Measurements from ENCODE around the gene KNL1. TPM values are rescaled to one million over a fixed set of nuclear protein-coding genes. Genes with fewer than 3 reads are reported as not detected.

Gene KNL1
- total RNA-seq, 1 experiment from 2014 or later = 19.7 TPM

DNA sequence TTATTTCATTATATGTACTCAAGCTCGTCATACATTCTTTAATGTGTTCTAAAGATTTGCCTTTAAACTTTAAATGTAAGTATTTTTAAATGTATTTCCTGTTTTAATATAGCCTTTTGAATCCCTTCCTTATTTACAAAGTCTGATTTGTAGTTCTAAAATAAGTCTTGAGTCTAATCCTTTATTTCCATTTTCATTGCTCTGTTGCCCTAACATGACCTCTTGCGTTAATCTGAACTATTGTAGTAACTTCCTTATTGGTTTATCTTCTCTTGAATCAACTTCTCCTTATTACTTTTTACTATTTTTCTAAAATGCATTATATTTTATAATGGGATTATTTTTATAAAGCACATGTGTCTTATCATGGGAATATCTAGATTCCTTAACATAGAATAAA is 24.0 kb downstream of the KNL1 start:
- no peak for DNase-seq
- Histone ChIP-seq H4K8ac (replicated peaks; ENCODE audit: insufficient read length, low read depth, low read length) (no peak overlapping the region), H3K27ac (ENCODE audit: insufficient read length, low read depth, low read length) (no peak overlapping the region), H3K56ac (ENCODE audit: insufficient read length, low read depth, low read length) (no peak overlapping the region), H2AFZ (ENCODE audit: low read length) (no peak overlapping the region), H3K14ac (ENCODE audit: insufficient read depth, low read length) (no peak overlapping the region), H4K91ac (ENCODE audit: insufficient read length, low read depth, low read length) (no peak overlapping the region), H2BK20ac (ENCODE audit: low read depth, low read length, poor library complexity, severe bottlenecking) (no peak overlapping the region), H3K9me3 (ENCODE audit: control insufficient read depth, low read depth, low read length) (no peaks in the 10 kb centered on the region), H3K23me2 (ENCODE audit: insufficient read length, low read depth, low read length, poor library complexity, severe bottlenecking) (no peaks in the 10 kb centered on the region), H2BK5ac (ENCODE audit: insufficient read length, low read length) (no peak overlapping the region), H4K20me1 (ENCODE audit: control insufficient read depth, insufficient read depth, insufficient read length) (no peaks in the 10 kb centered on the region), H3K9ac (ENCODE audit: extremely low read depth, insufficient read length, low read length) (no peak overlapping the region), H2BK12ac (ENCODE audit: insufficient read length, low read depth, low read length) (no peak overlapping the region), H3T11ph (ENCODE audit: low read length) (no peak overlapping the region), H3K4ac (ENCODE audit: low read depth, low read length) (no peak overlapping the region), H3K27me3 (ENCODE audit: insufficient read depth, low read length) (no peaks in the 10 kb centered on the region), H2BK120ac (ENCODE audit: low read depth, low read length, poor library complexity, severe bottlenecking) (no peak overlapping the region), H2AK5ac (ENCODE audit: insufficient read length, low read length) (no peak overlapping the region), H3K23ac (ENCODE audit: insufficient read length, low read depth, low read length) (no peak overlapping the region), H3K18ac (ENCODE audit: insufficient read length, low read depth, low read length) (no peak overlapping the region), H3K4me2 (ENCODE audit: insufficient read depth, insufficient read length, low read length) (no peak overlapping the region), H3K79me2 (ENCODE audit: insufficient read depth, low read length) (no peaks in the 10 kb centered on the region), H3K79me1 (ENCODE audit: insufficient read depth, low read depth, low read length, poor library complexity, severe bottlenecking) (no peaks in the 10 kb centered on the region), H2BK15ac (ENCODE audit: low read depth, low read length) (no peak overlapping the region), H4K5ac (ENCODE audit: insufficient read length, low read depth, low read length) (no peak overlapping the region), H3K4me1 (ENCODE audit: insufficient read depth, low read length) (no peaks in the 10 kb centered on the region)
- WGBS (ENCODE audit: extremely low coverage, insufficient read length, low lambda C conversion rate) = no CpG with 5 or more reads among the region's 2 CpGs
- no peaks in the 10 kb centered on the region for H3K27me3 Mint-ChIP-seq (ENCODE audit: low read depth)
- 0 out of 4 replicates have a peak, but pooled peaks cover 0 to 2% of the 10 kb centered on the region in 2 experiments for H3K4me1 Mint-ChIP-seq
- TF ChIP-seq, protein P1, sequence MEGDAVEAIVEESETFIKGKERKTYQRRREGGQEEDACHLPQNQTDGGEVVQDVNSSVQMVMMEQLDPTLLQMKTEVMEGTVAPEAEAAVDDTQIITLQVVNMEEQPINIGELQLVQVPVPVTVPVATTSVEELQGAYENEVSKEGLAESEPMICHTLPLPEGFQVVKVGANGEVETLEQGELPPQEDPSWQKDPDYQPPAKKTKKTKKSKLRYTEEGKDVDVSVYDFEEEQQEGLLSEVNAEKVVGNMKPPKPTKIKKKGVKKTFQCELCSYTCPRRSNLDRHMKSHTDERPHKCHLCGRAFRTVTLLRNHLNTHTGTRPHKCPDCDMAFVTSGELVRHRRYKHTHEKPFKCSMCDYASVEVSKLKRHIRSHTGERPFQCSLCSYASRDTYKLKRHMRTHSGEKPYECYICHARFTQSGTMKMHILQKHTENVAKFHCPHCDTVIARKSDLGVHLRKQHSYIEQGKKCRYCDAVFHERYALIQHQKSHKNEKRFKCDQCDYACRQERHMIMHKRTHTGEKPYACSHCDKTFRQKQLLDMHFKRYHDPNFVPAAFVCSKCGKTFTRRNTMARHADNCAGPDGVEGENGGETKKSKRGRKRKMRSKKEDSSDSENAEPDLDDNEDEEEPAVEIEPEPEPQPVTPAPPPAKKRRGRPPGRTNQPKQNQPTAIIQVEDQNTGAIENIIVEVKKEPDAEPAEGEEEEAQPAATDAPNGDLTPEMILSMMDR (conservative IDR thresholded peaks at IDR 0.05) = no peak
- peaks cover 0 to 25% (median 3%) of the 10 kb centered on the region in 3 experiments; a peak in 4 of 7 replicates for H3K36me3 Mint-ChIP-seq (ENCODE audit: insufficient read depth in 1 of 3, low read depth in 3 of 3)
- H3K27ac Mint-ChIP-seq = no peak overlapping the region
- no peaks in the 10 kb centered on the region for H3K9me3 Mint-ChIP-seq
- no peak overlapping the region for H3K4me3 Mint-ChIP-seq
